ENCODE data around the gene HACD1.

The HACD1 gene

DNA sequence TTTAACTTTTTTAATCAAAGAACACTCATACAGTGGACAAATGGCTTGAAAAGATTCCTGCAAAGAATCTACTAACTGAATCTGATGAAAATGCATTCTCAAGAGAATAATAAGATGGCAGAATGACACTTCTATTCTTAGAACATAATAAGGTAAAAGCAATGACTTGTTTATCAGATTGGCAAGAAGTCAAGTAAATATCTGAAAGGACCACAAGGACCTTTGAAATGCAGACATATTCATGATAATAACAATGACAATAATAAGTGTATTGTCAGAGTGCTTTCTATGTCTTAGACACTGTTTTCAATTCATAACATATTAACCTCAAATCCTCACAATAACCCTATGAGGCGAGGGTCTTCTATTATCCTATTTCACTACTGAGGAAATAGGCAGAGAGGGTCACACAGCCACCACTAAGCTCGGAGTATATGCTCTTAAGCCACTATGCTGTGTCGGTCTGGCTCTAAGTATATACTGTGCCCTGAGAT, 10.6 kb downstream of the HACD1 start (continued):
- TF ChIP-seq, protein P1, sequence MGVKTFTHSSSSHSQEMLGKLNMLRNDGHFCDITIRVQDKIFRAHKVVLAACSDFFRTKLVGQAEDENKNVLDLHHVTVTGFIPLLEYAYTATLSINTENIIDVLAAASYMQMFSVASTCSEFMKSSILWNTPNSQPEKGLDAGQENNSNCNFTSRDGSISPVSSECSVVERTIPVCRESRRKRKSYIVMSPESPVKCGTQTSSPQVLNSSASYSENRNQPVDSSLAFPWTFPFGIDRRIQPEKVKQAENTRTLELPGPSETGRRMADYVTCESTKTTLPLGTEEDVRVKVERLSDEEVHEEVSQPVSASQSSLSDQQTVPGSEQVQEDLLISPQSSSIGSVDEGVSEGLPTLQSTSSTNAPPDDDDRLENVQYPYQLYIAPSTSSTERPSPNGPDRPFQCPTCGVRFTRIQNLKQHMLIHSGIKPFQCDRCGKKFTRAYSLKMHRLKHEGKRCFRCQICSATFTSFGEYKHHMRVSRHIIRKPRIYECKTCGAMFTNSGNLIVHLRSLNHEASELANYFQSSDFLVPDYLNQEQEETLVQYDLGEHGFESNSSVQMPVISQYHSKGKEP (tag by site-specific recombination; IDR thresholded peaks at IDR 0.05) = no peak
- TF ChIP-seq, protein P2, sequence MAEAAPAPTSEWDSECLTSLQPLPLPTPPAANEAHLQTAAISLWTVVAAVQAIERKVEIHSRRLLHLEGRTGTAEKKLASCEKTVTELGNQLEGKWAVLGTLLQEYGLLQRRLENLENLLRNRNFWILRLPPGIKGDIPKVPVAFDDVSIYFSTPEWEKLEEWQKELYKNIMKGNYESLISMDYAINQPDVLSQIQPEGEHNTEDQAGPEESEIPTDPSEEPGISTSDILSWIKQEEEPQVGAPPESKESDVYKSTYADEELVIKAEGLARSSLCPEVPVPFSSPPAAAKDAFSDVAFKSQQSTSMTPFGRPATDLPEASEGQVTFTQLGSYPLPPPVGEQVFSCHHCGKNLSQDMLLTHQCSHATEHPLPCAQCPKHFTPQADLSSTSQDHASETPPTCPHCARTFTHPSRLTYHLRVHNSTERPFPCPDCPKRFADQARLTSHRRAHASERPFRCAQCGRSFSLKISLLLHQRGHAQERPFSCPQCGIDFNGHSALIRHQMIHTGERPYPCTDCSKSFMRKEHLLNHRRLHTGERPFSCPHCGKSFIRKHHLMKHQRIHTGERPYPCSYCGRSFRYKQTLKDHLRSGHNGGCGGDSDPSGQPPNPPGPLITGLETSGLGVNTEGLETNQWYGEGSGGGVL (tag by site-specific recombination; IDR thresholded peaks at IDR 0.05) = no peak
- TF ChIP-seq ZNF514 (tag by site-specific recombination; IDR thresholded peaks at IDR 0.05) (no peak), KLF10 (tag by site-specific recombination; IDR thresholded peaks at IDR 0.05) (no peak), ZNF596 (tag by site-specific recombination; IDR thresholded peaks at IDR 0.05) (no peak), ZNF501 (tag by site-specific recombination; IDR thresholded peaks at IDR 0.05) (no peak)
- TF ChIP-seq, protein P3, sequence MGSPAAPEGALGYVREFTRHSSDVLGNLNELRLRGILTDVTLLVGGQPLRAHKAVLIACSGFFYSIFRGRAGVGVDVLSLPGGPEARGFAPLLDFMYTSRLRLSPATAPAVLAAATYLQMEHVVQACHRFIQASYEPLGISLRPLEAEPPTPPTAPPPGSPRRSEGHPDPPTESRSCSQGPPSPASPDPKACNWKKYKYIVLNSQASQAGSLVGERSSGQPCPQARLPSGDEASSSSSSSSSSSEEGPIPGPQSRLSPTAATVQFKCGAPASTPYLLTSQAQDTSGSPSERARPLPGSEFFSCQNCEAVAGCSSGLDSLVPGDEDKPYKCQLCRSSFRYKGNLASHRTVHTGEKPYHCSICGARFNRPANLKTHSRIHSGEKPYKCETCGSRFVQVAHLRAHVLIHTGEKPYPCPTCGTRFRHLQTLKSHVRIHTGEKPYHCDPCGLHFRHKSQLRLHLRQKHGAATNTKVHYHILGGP (tag by site-specific recombination; IDR thresholded peaks at IDR 0.05) = no peak
- TF ChIP-seq, protein P4, sequence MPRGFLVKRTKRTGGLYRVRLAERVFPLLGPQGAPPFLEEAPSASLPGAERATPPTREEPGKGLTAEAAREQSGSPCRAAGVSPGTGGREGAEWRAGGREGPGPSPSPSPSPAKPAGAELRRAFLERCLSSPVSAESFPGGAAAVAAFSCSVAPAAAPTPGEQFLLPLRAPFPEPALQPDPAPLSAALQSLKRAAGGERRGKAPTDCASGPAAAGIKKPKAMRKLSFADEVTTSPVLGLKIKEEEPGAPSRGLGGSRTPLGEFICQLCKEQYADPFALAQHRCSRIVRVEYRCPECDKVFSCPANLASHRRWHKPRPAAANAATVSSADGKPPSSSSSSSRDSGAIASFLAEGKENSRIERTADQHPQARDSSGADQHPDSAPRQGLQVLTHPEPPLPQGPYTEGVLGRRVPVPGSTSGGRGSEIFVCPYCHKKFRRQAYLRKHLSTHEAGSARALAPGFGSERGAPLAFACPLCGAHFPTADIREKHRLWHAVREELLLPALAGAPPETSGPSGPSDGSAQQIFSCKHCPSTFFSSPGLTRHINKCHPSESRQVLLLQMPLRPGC (tag by site-specific recombination; IDR thresholded peaks at IDR 0.05) = no peak

DNA sequence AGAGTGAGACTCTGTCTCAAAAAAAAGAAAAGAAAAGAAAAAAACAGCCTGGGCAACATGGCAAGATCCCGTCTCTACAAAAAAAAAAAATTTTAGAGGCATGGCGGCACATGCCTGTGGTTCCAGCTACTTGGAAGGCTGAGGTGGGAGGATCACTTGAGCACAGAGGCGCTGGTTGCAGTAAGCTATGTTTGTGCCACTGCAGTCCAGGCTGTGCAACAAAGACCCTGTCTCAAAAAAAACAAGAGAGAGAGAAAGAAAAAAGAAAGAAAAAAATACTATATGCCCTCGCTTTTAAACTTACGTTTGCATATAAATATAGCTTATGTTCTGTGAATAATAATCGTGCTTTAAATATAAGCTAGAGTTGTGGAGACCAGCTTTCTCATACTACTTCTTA, 11.2 kb downstream of the HACD1 start:
- TF ChIP-seq ZNF621 (tag by site-specific recombination; IDR thresholded peaks at IDR 0.05) (no peak), ZNF223 (tag by site-specific recombination; IDR thresholded peaks at IDR 0.05) (no peak), MZF1 (tag by site-specific recombination; IDR thresholded peaks at IDR 0.05; ENCODE audit: borderline replicate concordance) (no peak), BCL11B (tag by site-specific recombination; IDR thresholded peaks at IDR 0.05; ENCODE audit: low read depth) (no peak), ZNF677 (tag by site-specific recombination; IDR thresholded peaks at IDR 0.05) (no peak), ZNF274 (IDR thresholded peaks at IDR 0.05; ENCODE audit: low read length) (no peak), ZNF274 (tag by site-specific recombination; IDR thresholded peaks at IDR 0.05; ENCODE audit: borderline replicate concordance) (no peak), ZNF629 (tag by site-specific recombination; IDR thresholded peaks at IDR 0.05) (no peak), ZBTB17 (tag by site-specific recombination; IDR thresholded peaks at IDR 0.05) (no peak), ZNF514 (tag by site-specific recombination; IDR thresholded peaks at IDR 0.05) (no peak), ZNF600 (tag by site-specific recombination; IDR thresholded peaks at IDR 0.05) (no peak), ZNF114 (tag by site-specific recombination; IDR thresholded peaks at IDR 0.05) (no peak), KLF16 (tag by site-specific recombination; IDR thresholded peaks at IDR 0.05) (no peak), WT1 (tag by site-specific recombination; IDR thresholded peaks at IDR 0.05) (no peak), TRIM28 (IDR thresholded peaks at IDR 0.05; ENCODE audit: borderline replicate concordance, low read length) (no peak), ZNF660 (tag by site-specific recombination; IDR thresholded peaks at IDR 0.05) (no peak), ZNF544 (tag by site-specific recombination; IDR thresholded peaks at IDR 0.05) (no peak), SCRT1 (tag by site-specific recombination; IDR thresholded peaks at IDR 0.05; ENCODE audit: borderline replicate concordance) (no peak), ZNF248 (tag by site-specific recombination; IDR thresholded peaks at IDR 0.05) (no peak), SALL2 (tag by site-specific recombination; IDR thresholded peaks at IDR 0.05; ENCODE audit: borderline replicate concordance) (no peak)
- TF ChIP-seq, protein P5, sequence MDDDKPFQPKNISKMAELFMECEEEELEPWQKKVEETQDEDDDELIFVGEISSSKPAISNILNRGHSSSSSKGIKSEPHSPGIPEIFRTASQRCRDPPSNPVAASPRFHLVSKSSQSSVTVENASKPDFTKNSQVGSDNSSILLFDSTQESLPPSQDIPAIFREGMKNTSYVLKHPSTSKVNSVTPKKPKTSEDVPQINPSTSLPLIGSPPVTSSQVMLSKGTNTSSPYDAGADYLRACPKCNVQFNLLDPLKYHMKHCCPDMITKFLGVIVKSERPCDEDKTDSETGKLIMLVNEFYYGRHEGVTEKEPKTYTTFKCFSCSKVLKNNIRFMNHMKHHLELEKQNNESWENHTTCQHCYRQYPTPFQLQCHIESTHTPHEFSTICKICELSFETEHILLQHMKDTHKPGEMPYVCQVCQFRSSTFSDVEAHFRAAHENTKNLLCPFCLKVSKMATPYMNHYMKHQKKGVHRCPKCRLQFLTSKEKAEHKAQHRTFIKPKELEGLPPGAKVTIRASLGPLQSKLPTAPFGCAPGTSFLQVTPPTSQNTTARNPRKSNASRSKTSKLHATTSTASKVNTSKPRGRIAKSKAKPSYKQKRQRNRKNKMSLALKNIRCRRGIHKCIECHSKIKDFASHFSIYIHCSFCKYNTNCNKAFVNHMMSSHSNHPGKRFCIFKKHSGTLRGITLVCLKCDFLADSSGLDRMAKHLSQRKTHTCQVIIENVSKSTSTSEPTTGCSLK (tag by site-specific recombination; IDR thresholded peaks at IDR 0.05) = no peak
- H3K4me3 ChIP-seq (ENCODE audit: low read depth, low read length) = no peak overlapping the region
- no peaks in the 10 kb centered on the region for H3K9me3 ChIP-seq (ENCODE audit: control insufficient read depth, insufficient read depth, low read depth, low read length)
- H3K36me3 ChIP-seq (ENCODE audit: control insufficient read depth in 2 of 2, insufficient read depth in 1 of 2, low read length in 2 of 2) = no peaks in the 10 kb centered on the region; a peak in 1 of 3 replicates
- ChIA-PET CTCF (interaction anchor here (0.6 to 1.8 kb wide), 9 partner anchors 8 to 633 kb away, joined by 3 to 9 read pairs (median 3); no protein-coding TSS in a partner anchor), POLR2A (no interaction called here)
- no peaks in the 10 kb centered on the region for H3K4me1 ChIP-seq (ENCODE audit: control insufficient read depth, insufficient read depth, low read length)
- H3K27ac ChIP-seq (ENCODE audit: extremely low read depth, low read depth, low read length) = no peak overlapping the region
